Ishikawa (cell line): ENCODE measurements around the gene LONRF2.
A peak's percentile ranks its signal among the peaks of the same experiment; 100 is the strongest.

Experiments
- CEBPB ChIP-seq: IDR thresholded peaks from 2 replicates; pipeline ENCODE4 v1.6.1; 2012
- CREB1 ChIP-seq: IDR thresholded peaks from 2 replicates; pipeline ENCODE4 v1.6.1; 2012; ENCODE audit warnings: low read depth
- EGR1 ChIP-seq: IDR thresholded peaks from 2 replicates; pipeline ENCODE4 v1.6.1; 2012
- EP300 ChIP-seq: IDR thresholded peaks from 2 replicates; pipeline ENCODE4 v1.6.1; 2012; ENCODE audit warnings: borderline replicate concordance
- FOXM1 ChIP-seq: IDR thresholded peaks from 2 replicates; pipeline ENCODE4 v1.6.1; 2012; ENCODE audit warnings: low read depth, borderline replicate concordance
- MAX ChIP-seq: IDR thresholded peaks from 2 replicates; pipeline ENCODE4 v1.6.1; 2012
- NFIC ChIP-seq: IDR thresholded peaks from 2 replicates; pipeline ENCODE4 v1.6.1; 2012
- RAD21 ChIP-seq: IDR thresholded peaks from 2 replicates; pipeline ENCODE4 v1.6.1; 2012; ENCODE audit warnings: low read depth
- REST ChIP-seq: IDR thresholded peaks from 2 replicates; pipeline ENCODE4 v1.6.1; 2012; ENCODE audit warnings: low read depth, mild to moderate bottlenecking
- TAF1 ChIP-seq: IDR thresholded peaks from 2 replicates; pipeline ENCODE4 v1.6.1; 2012; ENCODE audit warnings: low read depth, mild to moderate bottlenecking
- TCF12 ChIP-seq: IDR thresholded peaks from 2 replicates; pipeline ENCODE4 v1.6.1; 2012; ENCODE audit warnings: low read depth
- TEAD4 ChIP-seq: IDR thresholded peaks from 2 replicates; pipeline ENCODE4 v1.6.1; 2012
- USF1 ChIP-seq: IDR thresholded peaks from 2 replicates; pipeline ENCODE4 v1.6.1; 2012
- YY1 ChIP-seq: IDR thresholded peaks from 2 replicates; pipeline ENCODE4 v1.6.1; 2012; ENCODE audit warnings: low read depth
- ZBTB7A ChIP-seq: IDR thresholded peaks from 2 replicates; pipeline ENCODE4 v1.6.1; 2012; ENCODE audit warnings: low read depth

Gene LONRF2

GRCh38 chr2:100230754-100231153 lies 91.5 kb downstream of the LONRF2 start:
- no peak for TF ChIP-seq TAF1
- TF ChIP-seq NFIC, result peak; percentile 42

GRCh38 chr2:100228967-100229366 lies 93.3 kb downstream of the LONRF2 start:
- TF ChIP-seq TAF1 (no peak), NFIC (no peak), FOXM1 (no peak), TEAD4 (no peak), USF1 (no peak), REST (no peak), CREB1 (no peak), ZBTB7A (no peak), RAD21 (no peak), TCF12 (no peak), YY1 (no peak), EGR1 (no peak), MAX (no peak), EP300 (no peak), CEBPB (no peak)

- TF ChIP-seq TEAD4 (no peak), EGR1 (no peak), TAF1 (no peak), USF1 (no peak), RAD21 (no peak), ZBTB7A (no peak), FOXM1 (no peak)
Measured at GRCh38 chr2:100228415-100228814, 93.9 kb downstream of the LONRF2 start.

- TF ChIP-seq REST, result no peak
- TF ChIP-seq EGR1, result no peak
- TF ChIP-seq YY1, result no peak
- no peak for TF ChIP-seq NFIC
- no peak for TF ChIP-seq TEAD4
- no peak for TF ChIP-seq USF1
- no peak for TF ChIP-seq CREB1
- TF ChIP-seq MAX, result no peak
- TF ChIP-seq EP300, result no peak
- TF ChIP-seq RAD21, result no peak
Measured at GRCh38 chr2:100224988-100225710, 97.2 kb downstream of the LONRF2 start.

GRCh38 chr2:100223502-100223901 lies 98.8 kb downstream of the LONRF2 start:
- TF ChIP-seq EP300 (no peak), RAD21 (no peak), MAX (no peak)
